ENCODE results near the gene BEST4. TPM values are rescaled to one million over a fixed set of nuclear protein-coding genes. Genes with fewer than 3 reads are reported as not detected.

BEST4 gene
- total and polyA plus RNA-seq, 2 experiments from 2014 or later = 0.31 to 0.32 TPM

DNA sequence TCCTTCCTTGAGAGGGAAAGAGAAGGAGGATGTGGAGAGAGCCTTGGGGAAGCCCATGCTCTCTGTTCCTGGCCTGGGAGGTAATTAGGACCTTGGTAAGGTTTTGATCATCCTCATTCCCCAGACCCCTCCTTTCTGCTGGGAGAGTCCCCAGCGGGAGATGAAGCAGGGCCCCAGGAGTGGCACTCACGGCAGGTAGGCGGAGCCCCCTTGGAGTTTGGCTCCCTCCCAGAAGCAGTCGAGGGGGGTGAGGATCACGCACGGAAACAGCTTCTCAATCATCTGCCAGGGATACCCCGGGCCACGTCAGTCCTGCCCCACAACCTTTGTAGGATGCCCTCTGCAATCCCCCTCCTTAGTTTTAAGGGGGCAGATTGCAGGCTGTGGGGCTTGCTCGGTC lies 43.5 kb upstream of the BEST4 start:
- no peak for DNase-seq
- Histone ChIP-seq H3K27me3 (replicated peaks; ENCODE audit: insufficient read depth) (no peaks in the 10 kb centered on the region), H3K79me2 (ENCODE audit: insufficient read depth) (no peaks in the 10 kb centered on the region), H3K9me3 (ENCODE audit: low read depth) (no peaks in the 10 kb centered on the region), H3K27ac (no peak overlapping the region), H3K4me2 (ENCODE audit: unreplicated experiment) (no peak overlapping the region), H3F3A (ENCODE audit: insufficient read depth) (no peaks in the 10 kb centered on the region), H3K4me3 (no peak overlapping the region), H3K9me2 (ENCODE audit: insufficient read depth) (no peaks in the 10 kb centered on the region), H3K4me1 (ENCODE audit: insufficient read depth) (no peaks in the 10 kb centered on the region), H2AFZ (no peak overlapping the region), H4K20me1 (ENCODE audit: insufficient read depth) (no peaks in the 10 kb centered on the region), H3K36me3 (ENCODE audit: low read depth) (no peaks in the 10 kb centered on the region), H3K9ac (no peak overlapping the region)
- WGBS, 2 experiments (ENCODE audit: low coverage in 1 of 2, low lambda C conversion rate in 2 of 2, missing lambda C conversion rate in 2 of 2) = 53 to 56% methylated on average over 9 of the region's 9 CpGs
- TF ChIP-seq EZH2phosphoT487 (IDR thresholded peaks at IDR 0.05; ENCODE audit: insufficient read depth, low read depth) (no peak), EZH2 (IDR thresholded peaks at IDR 0.05; ENCODE audit: insufficient read depth, poor library complexity, severe bottlenecking) (no peak)
- in situ Hi-C loops (cut with MboI) = loop anchor here (10.0 to 25.0 kb wide), 2 partner anchors 173 to 481 kb away; no protein-coding TSS in a partner anchor

- no peaks in the 10 kb centered on the region for H3K9me3 ChIP-seq (ENCODE audit: low read depth)
- H3F3A ChIP-seq (ENCODE audit: insufficient read depth) = no peaks in the 10 kb centered on the region
- H3K9me2 ChIP-seq (ENCODE audit: insufficient read depth) = no peaks in the 10 kb centered on the region
- TF ChIP-seq EZH2 (IDR thresholded peaks at IDR 0.05; ENCODE audit: insufficient read depth, poor library complexity, severe bottlenecking) = no peak
- TF ChIP-seq EZH2phosphoT487 (IDR thresholded peaks at IDR 0.05; ENCODE audit: insufficient read depth, low read depth) = no peak
- no peaks in the 10 kb centered on the region for H3K4me1 ChIP-seq (ENCODE audit: insufficient read depth)
- in situ Hi-C loops (cut with MboI) = loop anchor here (10.0 to 25.0 kb wide), 2 partner anchors 174 to 481 kb away; no protein-coding TSS in a partner anchor
- no peak for DNase-seq
- H3K27ac ChIP-seq = no peak overlapping the region
- H3K4me3 ChIP-seq = no peak overlapping the region
- WGBS, 2 experiments (ENCODE audit: low coverage in 1 of 2, low lambda C conversion rate in 2 of 2, missing lambda C conversion rate in 2 of 2) = 71 to 75% methylated on average over 10 of the region's 10 CpGs
- no peak overlapping the region for H3K9ac ChIP-seq
- no peak overlapping the region for H2AFZ ChIP-seq
- no peaks in the 10 kb centered on the region for H3K36me3 ChIP-seq (ENCODE audit: low read depth)
- H3K4me2 ChIP-seq (ENCODE audit: unreplicated experiment) = no peak overlapping the region
- no peaks in the 10 kb centered on the region for H3K79me2 ChIP-seq (ENCODE audit: insufficient read depth)
- no peaks in the 10 kb centered on the region for H4K20me1 ChIP-seq (ENCODE audit: insufficient read depth)
- H3K27me3 ChIP-seq (replicated peaks; ENCODE audit: insufficient read depth) = no peaks in the 10 kb centered on the region
Observed at GRCh38 chr1:44830900-44831304, 42.9 kb upstream of the BEST4 start.

GRCh38 chr1:44829506-44830384 lies 41.8 kb upstream of the BEST4 start:
- Histone ChIP-seq H3K27ac (no peak overlapping the region), H3K79me2 (ENCODE audit: insufficient read depth) (no peaks in the 10 kb centered on the region), H3K4me3 (no peak overlapping the region), H3K4me2 (ENCODE audit: unreplicated experiment) (no peak overlapping the region), H3K4me1 (ENCODE audit: insufficient read depth) (no peaks in the 10 kb centered on the region), H3K27me3 (replicated peaks; ENCODE audit: insufficient read depth) (no peaks in the 10 kb centered on the region), H2AFZ (no peak overlapping the region), H3K9me2 (ENCODE audit: insufficient read depth) (no peaks in the 10 kb centered on the region), H3F3A (ENCODE audit: insufficient read depth) (no peaks in the 10 kb centered on the region), H3K9me3 (ENCODE audit: low read depth) (no peaks in the 10 kb centered on the region), H3K9ac (no peak overlapping the region), H4K20me1 (ENCODE audit: insufficient read depth) (no peaks in the 10 kb centered on the region), H3K36me3 (ENCODE audit: low read depth) (no peaks in the 10 kb centered on the region)
- DNase-seq = no peak
- in situ Hi-C loops (cut with MboI) = loop anchor here (10.0 to 25.0 kb wide), 2 partner anchors 175 to 483 kb away; no protein-coding TSS in a partner anchor
- WGBS, 2 experiments (ENCODE audit: low coverage in 1 of 2, low lambda C conversion rate in 2 of 2, missing lambda C conversion rate in 2 of 2) = 84 to 86% methylated on average over 12 of the region's 12 CpGs
- no peak for TF ChIP-seq EZH2phosphoT487 (IDR thresholded peaks at IDR 0.05; ENCODE audit: insufficient read depth, low read depth)
- TF ChIP-seq EZH2 (IDR thresholded peaks at IDR 0.05; ENCODE audit: insufficient read depth, poor library complexity, severe bottlenecking) = no peak

GRCh38 chr1:44828841-44829440 lies 41.0 kb upstream of the BEST4 start:
- Histone ChIP-seq H3K36me3 (ENCODE audit: low read depth) (no peaks in the 10 kb centered on the region), H3K9me3 (ENCODE audit: low read depth) (no peaks in the 10 kb centered on the region), H3K4me1 (ENCODE audit: insufficient read depth) (no peaks in the 10 kb centered on the region), H3K9ac (no peak overlapping the region), H2AFZ (no peak overlapping the region), H3K4me2 (ENCODE audit: unreplicated experiment) (no peak overlapping the region), H3K27ac (no peak overlapping the region), H4K20me1 (ENCODE audit: insufficient read depth) (no peaks in the 10 kb centered on the region), H3K4me3 (no peak overlapping the region), H3K27me3 (replicated peaks; ENCODE audit: insufficient read depth) (no peaks in the 10 kb centered on the region), H3K79me2 (ENCODE audit: insufficient read depth) (no peaks in the 10 kb centered on the region), H3F3A (ENCODE audit: insufficient read depth) (no peaks in the 10 kb centered on the region), H3K9me2 (ENCODE audit: insufficient read depth) (no peaks in the 10 kb centered on the region)
- no peak for TF ChIP-seq EZH2 (IDR thresholded peaks at IDR 0.05; ENCODE audit: insufficient read depth, poor library complexity, severe bottlenecking)
- no peak for TF ChIP-seq EZH2phosphoT487 (IDR thresholded peaks at IDR 0.05; ENCODE audit: insufficient read depth, low read depth)
- no peak for DNase-seq
- 94% methylated on average over 14 to 15 of the region's 15 CpGs for WGBS, 2 experiments (ENCODE audit: low coverage in 1 of 2, low lambda C conversion rate in 2 of 2, missing lambda C conversion rate in 2 of 2)
- in situ Hi-C loops (cut with MboI) = loop anchor here (25.0 kb wide), 1 partner anchor 483 kb away; no protein-coding TSS in a partner anchor
